ENCODE results near the gene SPTLC2. TPM values are rescaled to one million over a fixed set of nuclear protein-coding genes. Genes with fewer than 3 reads are reported as not detected.

Gene SPTLC2
- total and polyA plus RNA-seq, 2 of the 13 experiments (the other 11 are each of a cell fraction or from before 2014, with no cell fraction given) = 17.4 to 17.5 TPM

GRCh38 chr14:77458249-77458950, 158.0 kb downstream of the SPTLC2 start (continued):
- TF ChIP-seq ZNF296 (CRISPR knock-in tag; conservative IDR thresholded peaks at IDR 0.05) (0 out of 2 replicates have a peak, but pooled peaks have one; percentile 44), ZNF350 (CRISPR knock-in tag; IDR thresholded peaks at IDR 0.05; ENCODE audit: borderline replicate concordance, low read depth) (no peak), ZNF225 (CRISPR knock-in tag; IDR thresholded peaks at IDR 0.05) (0 out of 2 replicates have a peak, but pooled peaks have one; percentile 3), KDM2A (CRISPR knock-in tag; IDR thresholded peaks at IDR 0.05; ENCODE audit: borderline replicate concordance, low read depth) (peak; percentile 48; the same call in 1 of the 2 replicates), ZNF776 (CRISPR knock-in tag; IDR thresholded peaks at IDR 0.05) (peak; percentile 22; the same call in 1 of the 2 replicates), ZNF773 (CRISPR knock-in tag; IDR thresholded peaks at IDR 0.05; ENCODE audit: borderline replicate concordance) (no peak), CAMTA2 (CRISPR knock-in tag; IDR thresholded peaks at IDR 0.05; ENCODE audit: borderline replicate concordance) (0 out of 2 replicates have a peak, but pooled peaks have one; percentile 26), NFAT5 (CRISPR knock-in tag; IDR thresholded peaks at IDR 0.05) (no peak), POGK (CRISPR knock-in tag; conservative IDR thresholded peaks at IDR 0.05) (0 out of 2 replicates have a peak, but pooled peaks have one; percentile 25), ZNF24 (IDR thresholded peaks at IDR 0.05) (no peak), PRDM15 (CRISPR knock-in tag; IDR thresholded peaks at IDR 0.05) (no peak), ZNF605 (CRISPR knock-in tag; IDR thresholded peaks at IDR 0.05) (0 out of 2 replicates have a peak, but pooled peaks have one; percentile 33), NFE2L2 (IDR thresholded peaks at IDR 0.05; ENCODE audit: low read length) (no peak), MZF1 (CRISPR knock-in tag; IDR thresholded peaks at IDR 0.05; ENCODE audit: borderline replicate concordance) (no peak), ZNF274 (CRISPR knock-in tag; IDR thresholded peaks at IDR 0.05) (no peak)
